AG08396 (cell line): Measurements from ENCODE around the gene C6orf52.
"Not testable (repeated sequence)": the region's sequence is repeated elsewhere in the genome, so short reads cannot be mapped to it uniquely, and the experiment has no call there.

Experiments
- DNase-seq: peaks from one replicate; pipeline ENCODE4 v3.0.0; 2012; ENCODE audit warnings: low spot score, mixed read lengths

Gene C6orf52

GRCh38 chr6:10694302-10695085 is at the start of gene C6orf52, which contains the start of gene PAK1IP1:
Gene C6orf52 (minus strand): TSS chr6:10694616. CDS start chr6:10687550, 7,066 bp downstream.
Gene PAK1IP1 (plus strand): TSS chr6:10694972. CDS start chr6:10694986, 14 bp downstream.
- peak; percentile 93 for DNase-seq

- DNase-seq = no peak
Measured at GRCh38 chr6:10743515-10743914, 49.1 kb upstream of the C6orf52 start.

- no peak for DNase-seq
Measured at GRCh38 chr6:10742251-10742650, 47.8 kb upstream of the C6orf52 start.

GRCh38 chr6:10741643-10742042 is 47.2 kb upstream of the C6orf52 start:
- DNase-seq = not testable (repeated sequence)

GRCh38 chr6:10740061-10740460 is 45.6 kb upstream of the C6orf52 start:
- DNase-seq = no peak

GRCh38 chr6:10736731-10737130 is 42.3 kb upstream of the C6orf52 start:
- no peak for DNase-seq

- DNase-seq = no peak
Measured at GRCh38 chr6:10733863-10734262, 39.4 kb upstream of the C6orf52 start.

- no peak for DNase-seq
Measured at GRCh38 chr6:10733151-10733715, 38.8 kb upstream of the C6orf52 start.

- DNase-seq = no peak
Measured at GRCh38 chr6:10730254-10730653, 35.8 kb upstream of the C6orf52 start.

- DNase-seq = no peak
Measured at GRCh38 chr6:10725716-10726115, 31.3 kb upstream of the C6orf52 start.

GRCh38 chr6:10725044-10725443 is 30.6 kb upstream of the C6orf52 start:
- no peak for DNase-seq

GRCh38 chr6:10723567-10723881 is 29.1 kb upstream of the C6orf52 start:
- DNase-seq = no peak

GRCh38 chr6:10722820-10723566 is 28.6 kb upstream of the C6orf52 start, which contains the start of gene TMEM14C:
Gene TMEM14C (plus strand): TSS chr6:10723070. CDS start chr6:10724614, 1,544 bp downstream.
- peak; percentile 97 for DNase-seq

GRCh38 chr6:10722570-10722819 is 28.1 kb upstream of the C6orf52 start:
- no peak for DNase-seq

- peak; percentile 14 for DNase-seq
Measured at GRCh38 chr6:10721850-10722569, 27.6 kb upstream of the C6orf52 start.

- not testable (repeated sequence) for DNase-seq
Measured at GRCh38 chr6:10720960-10721849, 26.8 kb upstream of the C6orf52 start.

- DNase-seq = peak; percentile 42
Measured at GRCh38 chr6:10720265-10720959, 26.0 kb upstream of the C6orf52 start.

- no peak for DNase-seq
Measured at GRCh38 chr6:10719964-10720264, 25.5 kb upstream of the C6orf52 start.

- DNase-seq = no peak
Measured at GRCh38 chr6:10719296-10719963, 25.0 kb upstream of the C6orf52 start.

- no peak for DNase-seq
Measured at GRCh38 chr6:10713962-10714361, 19.5 kb upstream of the C6orf52 start.
